ENCODE results near the gene SLC11A2.
"Not testable (repeated sequence)": the region's sequence is repeated elsewhere in the genome, so short reads cannot be mapped to it uniquely, and the experiment has no call there.

SLC11A2 gene

GRCh38 chr12:50979369-50980052 is 46.7 kb downstream of the SLC11A2 start:
- H2AFZ ChIP-seq (ENCODE audit: low read length, unreplicated experiment): no peak overlapping the region
- H3K4me3 ChIP-seq (ENCODE audit: low read depth, low read length): no peak overlapping the region
- peaks cover 9% of the 10 kb centered on the region; the same call in 1 of the 2 replicates for H3K36me3 ChIP-seq (ENCODE audit: insufficient read depth, low read length)
- no peak overlapping the region for H3K27ac ChIP-seq (ENCODE audit: low read depth, low read length)
- no peaks in the 10 kb centered on the region for H3K27me3 ChIP-seq (ENCODE audit: insufficient read depth, low read length)
- no peaks in the 10 kb centered on the region for H3K79me2 ChIP-seq (ENCODE audit: control insufficient read depth, insufficient read depth, low read length, unreplicated experiment)
- H3K4me1 ChIP-seq (ENCODE audit: control insufficient read depth, insufficient read depth, low read length, unreplicated experiment): peaks cover 4% of the 10 kb centered on the region

- no peak overlapping the region for H3K4me3 ChIP-seq (ENCODE audit: low read depth, low read length)
- no peaks in the 10 kb centered on the region for H3K27me3 ChIP-seq (ENCODE audit: insufficient read depth, low read length)
- no peaks in the 10 kb centered on the region for H3K79me2 ChIP-seq (ENCODE audit: control insufficient read depth, insufficient read depth, low read length, unreplicated experiment)
- H3K27ac ChIP-seq (ENCODE audit: low read depth, low read length): no peak overlapping the region
- H3K36me3 ChIP-seq (ENCODE audit: insufficient read depth, low read length): 0 out of 2 replicates have a peak, but pooled peaks cover 5% of the 10 kb centered on the region
- no peak overlapping the region for H2AFZ ChIP-seq (ENCODE audit: low read length, unreplicated experiment)
- no peaks in the 10 kb centered on the region for H3K4me1 ChIP-seq (ENCODE audit: control insufficient read depth, insufficient read depth, low read length, unreplicated experiment)
These were observed 54.2 kb downstream of the SLC11A2 start for GRCh38 chr12:50971946-50972345.

GRCh38 chr12:50964432-50964831 is 61.8 kb downstream of the SLC11A2 start:
- Histone ChIP-seq H3K4me3 (ENCODE audit: low read depth, low read length) (no peak overlapping the region), H3K4me1 (ENCODE audit: control insufficient read depth, insufficient read depth, low read length, unreplicated experiment) (no peaks in the 10 kb centered on the region), H3K79me2 (ENCODE audit: control insufficient read depth, insufficient read depth, low read length, unreplicated experiment) (no peaks in the 10 kb centered on the region), H2AFZ (ENCODE audit: low read length, unreplicated experiment) (no peak overlapping the region), H3K27ac (ENCODE audit: low read depth, low read length) (no peak overlapping the region), H3K27me3 (ENCODE audit: insufficient read depth, low read length) (no peaks in the 10 kb centered on the region), H3K36me3 (ENCODE audit: insufficient read depth, low read length) (no peaks in the 10 kb centered on the region)

GRCh38 chr12:50961708-50962107 is 64.5 kb downstream of the SLC11A2 start:
- H3K27ac ChIP-seq (ENCODE audit: low read depth, low read length): no peak overlapping the region
- H3K4me3 ChIP-seq (ENCODE audit: low read depth, low read length): no peak overlapping the region
- no peaks in the 10 kb centered on the region for H3K4me1 ChIP-seq (ENCODE audit: control insufficient read depth, insufficient read depth, low read length, unreplicated experiment)
- H3K79me2 ChIP-seq (ENCODE audit: control insufficient read depth, insufficient read depth, low read length, unreplicated experiment): no peaks in the 10 kb centered on the region
- H3K27me3 ChIP-seq (ENCODE audit: insufficient read depth, low read length): no peaks in the 10 kb centered on the region
- H2AFZ ChIP-seq (ENCODE audit: low read length, unreplicated experiment): no peak overlapping the region
- H3K36me3 ChIP-seq (ENCODE audit: insufficient read depth, low read length): no peaks in the 10 kb centered on the region

GRCh38 chr12:50960130-50960529 is 66.1 kb downstream of the SLC11A2 start:
- Histone ChIP-seq H3K79me2 (ENCODE audit: control insufficient read depth, insufficient read depth, low read length, unreplicated experiment) (no peaks in the 10 kb centered on the region), H3K36me3 (ENCODE audit: insufficient read depth, low read length) (no peaks in the 10 kb centered on the region), H3K4me1 (ENCODE audit: control insufficient read depth, insufficient read depth, low read length, unreplicated experiment) (no peaks in the 10 kb centered on the region), H3K4me3 (ENCODE audit: low read depth, low read length) (no peak overlapping the region), H3K27me3 (ENCODE audit: insufficient read depth, low read length) (no peaks in the 10 kb centered on the region), H2AFZ (ENCODE audit: low read length, unreplicated experiment) (no peak overlapping the region), H3K27ac (ENCODE audit: low read depth, low read length) (no peak overlapping the region)

GRCh38 chr12:50955697-50956096 is 70.5 kb downstream of the SLC11A2 start:
- H3K27me3 ChIP-seq (ENCODE audit: insufficient read depth, low read length): no peaks in the 10 kb centered on the region

GRCh38 chr12:50955288-50955687 is 70.9 kb downstream of the SLC11A2 start:
- Histone ChIP-seq H3K36me3 (ENCODE audit: insufficient read depth, low read length) (no peaks in the 10 kb centered on the region), H3K79me2 (ENCODE audit: control insufficient read depth, insufficient read depth, low read length, unreplicated experiment) (no peaks in the 10 kb centered on the region), H2AFZ (ENCODE audit: low read length, unreplicated experiment) (no peak overlapping the region), H3K27me3 (ENCODE audit: insufficient read depth, low read length) (no peaks in the 10 kb centered on the region), H3K27ac (ENCODE audit: low read depth, low read length) (no peak overlapping the region), H3K4me3 (ENCODE audit: low read depth, low read length) (no peak overlapping the region), H3K4me1 (ENCODE audit: control insufficient read depth, insufficient read depth, low read length, unreplicated experiment) (no peaks in the 10 kb centered on the region)

More at GRCh38 chr12:50955697-50956096, 70.5 kb downstream of the SLC11A2 start:
- no peak overlapping the region for H3K4me3 ChIP-seq (ENCODE audit: low read depth, low read length)
- no peak overlapping the region for H2AFZ ChIP-seq (ENCODE audit: low read length, unreplicated experiment)
- H3K79me2 ChIP-seq (ENCODE audit: control insufficient read depth, insufficient read depth, low read length, unreplicated experiment): no peaks in the 10 kb centered on the region
- no peaks in the 10 kb centered on the region for H3K4me1 ChIP-seq (ENCODE audit: control insufficient read depth, insufficient read depth, low read length, unreplicated experiment)
- no peak overlapping the region for H3K27ac ChIP-seq (ENCODE audit: low read depth, low read length)
- no peaks in the 10 kb centered on the region for H3K36me3 ChIP-seq (ENCODE audit: insufficient read depth, low read length)

- not testable (repeated sequence) for H3K79me2 ChIP-seq (ENCODE audit: control insufficient read depth, insufficient read depth, low read length, unreplicated experiment); H3K27ac ChIP-seq (ENCODE audit: low read depth, low read length); H2AFZ ChIP-seq (ENCODE audit: low read length, unreplicated experiment); H3K4me1 ChIP-seq (ENCODE audit: control insufficient read depth, insufficient read depth, low read length, unreplicated experiment); H3K4me3 ChIP-seq (ENCODE audit: low read depth, low read length); H3K36me3 ChIP-seq (ENCODE audit: insufficient read depth, low read length); H3K27me3 ChIP-seq (ENCODE audit: insufficient read depth, low read length)
These were observed 71.4 kb downstream of the SLC11A2 start for GRCh38 chr12:50954789-50955188.

- no peak overlapping the region for H2AFZ ChIP-seq (ENCODE audit: low read length, unreplicated experiment)
- no peak overlapping the region for H3K4me3 ChIP-seq (ENCODE audit: low read depth, low read length)
- H3K27ac ChIP-seq (ENCODE audit: low read depth, low read length): no peak overlapping the region
- H3K27me3 ChIP-seq (ENCODE audit: insufficient read depth, low read length): no peaks in the 10 kb centered on the region
- no peaks in the 10 kb centered on the region for H3K79me2 ChIP-seq (ENCODE audit: control insufficient read depth, insufficient read depth, low read length, unreplicated experiment)
- no peaks in the 10 kb centered on the region for H3K4me1 ChIP-seq (ENCODE audit: control insufficient read depth, insufficient read depth, low read length, unreplicated experiment)
- no peaks in the 10 kb centered on the region for H3K36me3 ChIP-seq (ENCODE audit: insufficient read depth, low read length)
These were observed 73.1 kb downstream of the SLC11A2 start for GRCh38 chr12:50953047-50953446.

GRCh38 chr12:50952510-50952909 is 73.7 kb downstream of the SLC11A2 start, which contains the start of gene HIGD1C:
TSS of gene HIGD1C (plus strand) at chr12:50952544. CDS start at chr12:50953999, 1,455 bp downstream.
- Histone ChIP-seq H3K4me1 (ENCODE audit: control insufficient read depth, insufficient read depth, low read length, unreplicated experiment) (no peaks in the 10 kb centered on the region), H3K27ac (ENCODE audit: low read depth, low read length) (no peak within 1 kb of the TSS), H3K79me2 (ENCODE audit: control insufficient read depth, insufficient read depth, low read length, unreplicated experiment) (no peaks in the 10 kb centered on the region), H3K27me3 (ENCODE audit: insufficient read depth, low read length) (no peaks in the 10 kb centered on the region), H3K4me3 (ENCODE audit: low read depth, low read length) (no peak within 1 kb of the TSS), H2AFZ (ENCODE audit: low read length, unreplicated experiment) (no peak within 1 kb of the TSS), H3K36me3 (ENCODE audit: insufficient read depth, low read length) (no peaks in the 10 kb centered on the region)

- Histone ChIP-seq H3K36me3 (ENCODE audit: insufficient read depth, low read length) (no peaks in the 10 kb centered on the region), H3K27ac (ENCODE audit: low read depth, low read length) (no peak overlapping the region), H3K4me3 (ENCODE audit: low read depth, low read length) (no peak overlapping the region), H3K4me1 (ENCODE audit: control insufficient read depth, insufficient read depth, low read length, unreplicated experiment) (no peaks in the 10 kb centered on the region), H3K27me3 (ENCODE audit: insufficient read depth, low read length) (no peaks in the 10 kb centered on the region), H2AFZ (ENCODE audit: low read length, unreplicated experiment) (no peak overlapping the region), H3K79me2 (ENCODE audit: control insufficient read depth, insufficient read depth, low read length, unreplicated experiment) (no peaks in the 10 kb centered on the region)
These were observed 75.1 kb downstream of the SLC11A2 start for GRCh38 chr12:50951112-50951511.

All from ACC112 (cell line).